Heart right ventricle (tissue), 16 donors: ENCODE measurements around the gene NID1. TPM values are rescaled to one million over a fixed set of nuclear protein-coding genes. Genes with fewer than 3 reads are reported as not detected.
"Not testable (repeated sequence)": the region's sequence is repeated elsewhere in the genome, so short reads cannot be mapped to it uniquely, and the experiment has no call there.

Experiments used
- ATAC-seq, 8 donors: fragments of 200-7000 bp; cut with Tn5 transposase; one replicate each; pipeline ENCODE4 v1.9.1; 2020; ENCODE audit warnings: mild to moderate bottlenecking in 8 of 8, moderate library complexity in 8 of 8, moderate number of reproducible peaks in 1 of 8
- DNase-seq, 2 donors: peaks; one replicate each; pipeline ENCODE4 v3.0.0-alpha.2; 2020
- H3K27ac ChIP-seq, 10 donors: fragments of 200-600 bp; sonication (generic) in 2 of 10; one replicate each; pipeline versions ENCODE4 v1.5.0 to v1.8.0; 2020 to 2022; ENCODE audit warnings: mild to moderate bottlenecking in 3 of 10
- H3K27me3 ChIP-seq, 7 donors: fragments of 200-600 bp; one replicate each; pipeline ENCODE4 v1.8.0; 2021 to 2022; ENCODE audit warnings: mild to moderate bottlenecking in 2 of 7
- H3K36me3 ChIP-seq, 9 donors: fragments of 200-600 bp; sonication (generic) in 1 of 9; one replicate each; pipeline versions ENCODE4 v1.5.0 to v1.8.0; 2020 to 2022; ENCODE audit warnings: mild to moderate bottlenecking in 2 of 9
- H3K4me1 ChIP-seq, 9 donors: fragments of 200-600 bp; sonication (generic) in 1 of 9; one replicate each; pipeline versions ENCODE4 v1.5.0 to v1.8.0; 2020 to 2022; ENCODE audit warnings: mild to moderate bottlenecking in 4 of 9
- H3K4me3 ChIP-seq, 10 donors: fragments of 200-600 bp; sonication (generic) in 2 of 10; one replicate each; pipeline versions ENCODE4 v1.5.0 to v1.8.0; 2020 to 2022; ENCODE audit warnings: mild to moderate bottlenecking in 7 of 10, moderate library complexity in 2 of 10
- H3K9me3 ChIP-seq, 11 donors: fragments of 200-600 bp in 10 of 11; sonication (generic) in 2 of 11; one replicate each; pipeline versions ENCODE4 v1.5.0 to v1.8.0; 2013 to 2022; ENCODE audit warnings: mild to moderate bottlenecking in 2 of 11, control low read depth in 1 of 11, moderate library complexity in 1 of 11
- WGBS, 2 donors: extraction: QIAGEN DNeasy Blood & Tissue Kit; methylation state at CpG; one replicate each; pipeline ENCODE4 v1.1.7; 2013; ENCODE audit warnings: inconsistent platforms in 1 of 2; 5-methylcytosine and 5-hydroxymethylcytosine counted together
- intact Hi-C, 10 donors: fragments of 100-400 bp; cut with DNase I; formaldehyde crosslinking; loops; one replicate each; pipeline versions ENCODE4 v1.11.1 to v1.14.2; 2022
- polyA plus RNA-seq, 2 donors: library from polyadenylated mRNA; stranded (reverse); fragments of 200-250 nt; gene quantifications; one replicate each; pipeline ENCODE4 v1.2.3, GENCODE V29; 2013
- total RNA-seq, 10 donors: library from RNA; stranded (reverse); fragmentation: NEBNext Ultra II Directional in 3 of 10; extraction: Animal tissue kit (Norgen Biotek cat#: 25700) in 3 of 10; gene quantifications; one replicate each; pipeline versions ENCODE4 v1.2.1 to v1.2.4, GENCODE V29; 2021 to 2023
- TF ChIP-seq, protein P1 (sequence below), 9 donors: fragments of 200-600 bp; sonication (generic) in 2 of 9; IDR thresholded peaks; one replicate each; pipeline versions ENCODE4 v1.5.0 to v1.8.0; 2021 to 2022; ENCODE audit warnings: antibody characterized with exemption in 9 of 9, mild to moderate bottlenecking in 5 of 9, moderate library complexity in 1 of 9
- donor health status: Arrhythmogenic right ventricular cardiomyopathy.
- donor health status: ischemic (EF 13 %, LVEDD 7.1; RV severe dilation, severe dysfunction).
- donor health status: healthy with polysubstance abuse.
- donor health status: DM: no; HTN: yes; CAD: no.
- donor health status: DM: no; HTN: no; CAD: no.
- donor health status: ischemic (EF 25% LVEDD 6.9; RV normal size, moderate dysfunction).
- donor health status: ischemic (EF 25% LVEDD 5.7; RV mildly dilated, moderate dysfunction).
- donor health status: healthy.
- donor health status: DM: yes; HTN: yes; CAD: no.
- donor health status: Ischemic cardiomyopathy.
- donor health status: ischemic (EF 35%, LVEDD 5.7; RV mildly dilated, moderate dysfunction).
- donor health status: nonischemic (EF 11% LVEDD 7.7; RV severe dilation, severe dysfunction).
- donor health status: DM: yes; HTN: yes; CAD: no.
- donor health status: PGD.
- donor health status: ischemic (EF 29% LVEDD 5.4; RV normal size, mild dysfunction).
- donor health status: nonischemic (EF 23%, LVEDD 6.1; RV moderate dilation, normal function).

NID1 gene
- total and polyA plus RNA-seq, 12 donors = 30.2 to 120 (median 44.4) TPM

GRCh38 chr1:235971571-235972310, 93.1 kb downstream of the NID1 start:
- peak overlapping the region; percentile 71 to 94 (median 88) for H3K27ac ChIP-seq
- WGBS, 2 donors = 6 to 7% methylated on average over 29 of the region's 29 CpGs
- H3K36me3 ChIP-seq = peaks cover 0 to 31% (median 14%) of the 10 kb centered on the region in 9 donors
- H3K9me3 ChIP-seq = no peaks in the 10 kb centered on the region
- DNase-seq (peak; percentile 86 to 94), ATAC-seq (peak; percentile 93 to 98 (median 96))
- H3K4me3 ChIP-seq = peak overlapping the region in 9 of 10 donors; percentile 24 to 54 (median 48)
- intact Hi-C loops = loop anchor here in 9 of 10 donors (2.0 to 10.0 kb wide), 8 partner anchors 57 to 467 kb away; partner anchors contain the start of genes LYST (in 6 of the 9), B3GALNT2 (in 1 of the 9) and NID1 (in 1 of the 9)
- TF ChIP-seq, protein P1, sequence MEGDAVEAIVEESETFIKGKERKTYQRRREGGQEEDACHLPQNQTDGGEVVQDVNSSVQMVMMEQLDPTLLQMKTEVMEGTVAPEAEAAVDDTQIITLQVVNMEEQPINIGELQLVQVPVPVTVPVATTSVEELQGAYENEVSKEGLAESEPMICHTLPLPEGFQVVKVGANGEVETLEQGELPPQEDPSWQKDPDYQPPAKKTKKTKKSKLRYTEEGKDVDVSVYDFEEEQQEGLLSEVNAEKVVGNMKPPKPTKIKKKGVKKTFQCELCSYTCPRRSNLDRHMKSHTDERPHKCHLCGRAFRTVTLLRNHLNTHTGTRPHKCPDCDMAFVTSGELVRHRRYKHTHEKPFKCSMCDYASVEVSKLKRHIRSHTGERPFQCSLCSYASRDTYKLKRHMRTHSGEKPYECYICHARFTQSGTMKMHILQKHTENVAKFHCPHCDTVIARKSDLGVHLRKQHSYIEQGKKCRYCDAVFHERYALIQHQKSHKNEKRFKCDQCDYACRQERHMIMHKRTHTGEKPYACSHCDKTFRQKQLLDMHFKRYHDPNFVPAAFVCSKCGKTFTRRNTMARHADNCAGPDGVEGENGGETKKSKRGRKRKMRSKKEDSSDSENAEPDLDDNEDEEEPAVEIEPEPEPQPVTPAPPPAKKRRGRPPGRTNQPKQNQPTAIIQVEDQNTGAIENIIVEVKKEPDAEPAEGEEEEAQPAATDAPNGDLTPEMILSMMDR (IDR thresholded peaks at IDR 0.05) = peak; percentile 74 to 92 (median 89)
- no peaks in the 10 kb centered on the region for H3K27me3 ChIP-seq
- peaks cover 0 to 23% (median 17%) of the 10 kb centered on the region in 9 donors for H3K4me1 ChIP-seq

GRCh38 chr1:235971020-235971419, 93.9 kb downstream of the NID1 start:
- DNase-seq (no peak), ATAC-seq (no peak)
- TF ChIP-seq, protein P1 (IDR thresholded peaks at IDR 0.05) = no peak
- Histone ChIP-seq H3K36me3 (peaks cover 0 to 23% (median 7%) of the 10 kb centered on the region in 9 donors), H3K4me1 (peaks cover 0 to 23% (median 17%) of the 10 kb centered on the region in 9 donors), H3K9me3 (no peaks in the 10 kb centered on the region), H3K27ac (peak overlapping the region in 9 of 10 donors; percentile 31 to 94 (median 88)), H3K4me3 (peak overlapping the region in 4 of 10 donors; percentile 36 to 54 (median 51)), H3K27me3 (no peaks in the 10 kb centered on the region)
- intact Hi-C loops = loop anchor here in 9 of 10 donors (2.0 to 10.0 kb wide), 8 partner anchors 56 to 466 kb away; partner anchors contain the start of genes LYST (in 6 of the 9), B3GALNT2 (in 1 of the 9) and NID1 (in 1 of the 9)
- WGBS, 2 donors = 62 to 68% methylated on average over 3 of the region's 3 CpGs

DNA sequence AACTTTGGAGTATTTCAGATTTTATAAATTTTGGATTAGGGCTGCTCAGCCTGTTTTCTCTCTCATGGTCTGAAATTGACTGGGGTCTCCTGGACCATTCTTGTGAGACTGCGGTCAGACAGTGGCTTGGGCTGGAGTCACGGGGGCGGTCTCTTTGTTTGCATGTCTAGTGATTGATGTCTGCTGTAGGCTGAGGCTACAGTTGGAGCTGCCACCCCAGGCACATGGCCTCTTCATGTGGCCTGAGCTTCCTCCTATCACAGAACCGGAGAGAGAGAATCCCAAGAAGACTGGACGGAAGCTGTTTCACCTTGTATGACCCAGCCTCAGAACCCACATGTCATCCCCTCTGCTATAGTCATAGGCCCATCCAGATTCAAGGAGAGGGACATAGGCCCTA, 96.1 kb downstream of the NID1 start:
- Histone ChIP-seq H3K9me3 (no peaks in the 10 kb centered on the region), H3K4me3 (no peak overlapping the region), H3K36me3 (peaks cover 0 to 5% (median 0%) of the 10 kb centered on the region in 9 donors), H3K27ac (no peak overlapping the region), H3K27me3 (no peaks in the 10 kb centered on the region), H3K4me1 (peaks cover 0 to 23% (median 17%) of the 10 kb centered on the region in 9 donors)
- DNase-seq = no peak
- TF ChIP-seq, protein P1 (IDR thresholded peaks at IDR 0.05) = no peak
- 60 to 77% methylated on average over 5 of the region's 5 CpGs for WGBS, 2 donors
- ATAC-seq = no peak
- intact Hi-C loops = loop anchor here in 2 of 10 donors (10.0 kb wide), 2 partner anchors 94 to 454 kb away; no protein-coding TSS in a partner anchor

GRCh38 chr1:235966134-235966533, 98.8 kb downstream of the NID1 start:
- H3K9me3 ChIP-seq, DNase-seq, ATAC-seq, H3K27ac ChIP-seq, H3K4me3 ChIP-seq, H3K4me1 ChIP-seq, H3K36me3 ChIP-seq, H3K27me3 ChIP-seq: not testable (repeated sequence)
- intact Hi-C loops = loop anchor here in 2 of 10 donors (10.0 kb wide), 2 partner anchors 91 to 451 kb away; no protein-coding TSS in a partner anchor
- WGBS, 2 donors = 63 to 76% methylated on average over 5 of the region's 5 CpGs
